MM.1S (cell line): ENCODE measurements around the gene KLHL24.

ENCODE experiments used
- DNase-seq: peaks from one replicate; pipeline ENCODE4 v3.0.0-alpha.2; 2015
- H2AFZ ChIP-seq: fragments of 300-600 bp; sonication (generic); 2 replicates; pipeline ENCODE4 v1.6.0; 2016; ENCODE audit warnings: antibody characterized with exemption, low read length
- H3F3A ChIP-seq: fragments of 300-600 bp; sonication (generic); 2 replicates; pipeline ENCODE4 v1.6.1; 2016; ENCODE audit warnings: mild to moderate bottlenecking, antibody characterized with exemption, low read length, moderate library complexity, mixed read lengths; ENCODE audit not compliant: insufficient read depth
- H3K27ac ChIP-seq: fragments of 300-600 bp; sonication (generic); 2 replicates; pipeline ENCODE4 v1.5.1; 2016; ENCODE audit warnings: mild to moderate bottlenecking, low read length
- H3K27me3 ChIP-seq: fragments of 300-600 bp; sonication (generic); replicated peaks from 2 replicates; pipeline ENCODE4 v1.6.0; 2016; ENCODE audit warnings: low read length; ENCODE audit not compliant: insufficient read depth
- H3K36me3 ChIP-seq: fragments of 300-600 bp; sonication (generic); replicated peaks from 2 replicates; pipeline ENCODE4 v1.6.1; 2016; ENCODE audit warnings: mild to moderate bottlenecking, low read length, mixed read lengths; ENCODE audit not compliant: insufficient read depth
- H3K4me1 ChIP-seq: fragments of 300-600 bp; sonication (generic); 2 replicates; pipeline ENCODE4 v1.6.1; 2016; ENCODE audit warnings: low read length, mixed read lengths
- H3K4me2 ChIP-seq: fragments of 300-600 bp; sonication (generic); 2 replicates; pipeline ENCODE4 v1.6.0; 2016; ENCODE audit warnings: low read depth, low read length
- H3K4me3 ChIP-seq: fragments of 300-600 bp; sonication (generic); 2 replicates; pipeline ENCODE4 v1.5.1; 2016; ENCODE audit warnings: low read length, mixed read lengths
- H3K79me2 ChIP-seq: fragments of 300-600 bp; sonication (generic); 2 replicates; pipeline ENCODE4 v1.6.1; 2016; ENCODE audit warnings: mixed run types, low read length, mixed read lengths
- H3K9ac ChIP-seq: fragments of 300-600 bp; sonication (generic); 2 replicates; pipeline ENCODE4 v1.6.1; 2016; ENCODE audit warnings: low read length, mixed read lengths
- H3K9me2 ChIP-seq: fragments of 300-600 bp; sonication (generic); replicated peaks from 2 replicates; pipeline ENCODE4 v1.6.1; 2016; ENCODE audit warnings: mild to moderate bottlenecking, low read length, mixed read lengths; ENCODE audit not compliant: insufficient read depth
- H3K9me3 ChIP-seq: fragments of 300-600 bp; sonication (generic); replicated peaks from 2 replicates; pipeline ENCODE4 v1.6.1; 2016; ENCODE audit warnings: mild to moderate bottlenecking, low read length, mixed read lengths; ENCODE audit not compliant: insufficient read depth
- H4K20me1 ChIP-seq: fragments of 300-600 bp; sonication (generic); 2 replicates; pipeline ENCODE4 v1.6.1; 2016; ENCODE audit warnings: mild to moderate bottlenecking, low read length, moderate library complexity, mixed read lengths; ENCODE audit not compliant: insufficient read depth
- EZH2 ChIP-seq: fragments of 300-600 bp; sonication (generic); optimal IDR thresholded peaks from 2 replicates; pipeline ENCODE3; 2017; ENCODE audit warnings: low read depth, mild to moderate bottlenecking, antibody characterized with exemption, low read length, mixed read lengths
- EZH2phosphoT487 ChIP-seq: fragments of 300-600 bp; sonication (generic); IDR thresholded peaks from 2 replicates; pipeline ENCODE4 v1.6.1; 2018; ENCODE audit warnings: antibody characterized with exemption, low read length
- TF ChIP-seq, protein P1 (sequence below): fragments of 300-600 bp; sonication (generic); IDR thresholded peaks from 2 replicates; pipeline ENCODE4 v1.5.1; 2016; ENCODE audit warnings: antibody characterized with exemption, low read length, mixed read lengths

Gene KLHL24

GRCh38 chr3:183654727-183655126 lies 19.3 kb downstream of the KLHL24 start:
- TF ChIP-seq EZH2 (no peak), EZH2phosphoT487 (no peak)
- TF ChIP-seq, protein P1, sequence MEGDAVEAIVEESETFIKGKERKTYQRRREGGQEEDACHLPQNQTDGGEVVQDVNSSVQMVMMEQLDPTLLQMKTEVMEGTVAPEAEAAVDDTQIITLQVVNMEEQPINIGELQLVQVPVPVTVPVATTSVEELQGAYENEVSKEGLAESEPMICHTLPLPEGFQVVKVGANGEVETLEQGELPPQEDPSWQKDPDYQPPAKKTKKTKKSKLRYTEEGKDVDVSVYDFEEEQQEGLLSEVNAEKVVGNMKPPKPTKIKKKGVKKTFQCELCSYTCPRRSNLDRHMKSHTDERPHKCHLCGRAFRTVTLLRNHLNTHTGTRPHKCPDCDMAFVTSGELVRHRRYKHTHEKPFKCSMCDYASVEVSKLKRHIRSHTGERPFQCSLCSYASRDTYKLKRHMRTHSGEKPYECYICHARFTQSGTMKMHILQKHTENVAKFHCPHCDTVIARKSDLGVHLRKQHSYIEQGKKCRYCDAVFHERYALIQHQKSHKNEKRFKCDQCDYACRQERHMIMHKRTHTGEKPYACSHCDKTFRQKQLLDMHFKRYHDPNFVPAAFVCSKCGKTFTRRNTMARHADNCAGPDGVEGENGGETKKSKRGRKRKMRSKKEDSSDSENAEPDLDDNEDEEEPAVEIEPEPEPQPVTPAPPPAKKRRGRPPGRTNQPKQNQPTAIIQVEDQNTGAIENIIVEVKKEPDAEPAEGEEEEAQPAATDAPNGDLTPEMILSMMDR, result no peak
- DNase-seq, result no peak
- Histone ChIP-seq H3K27me3 (no peaks in the 10 kb centered on the region), H3F3A (no peaks in the 10 kb centered on the region), H3K9me3 (no peaks in the 10 kb centered on the region), H3K4me2 (no peak overlapping the region), H4K20me1 (no peaks in the 10 kb centered on the region), H3K4me3 (no peak overlapping the region), H3K9ac (no peak overlapping the region), H3K27ac (no peak overlapping the region), H3K36me3 (no peaks in the 10 kb centered on the region), H3K79me2 (peaks cover 9% of the 10 kb centered on the region; the same call in 1 of the 2 replicates), H3K9me2 (no peaks in the 10 kb centered on the region), H3K4me1 (no peaks in the 10 kb centered on the region), H2AFZ (no peak overlapping the region)

- Histone ChIP-seq H3K4me2 (no peak overlapping the region), H3K9me3 (no peaks in the 10 kb centered on the region), H2AFZ (no peak overlapping the region), H3K9ac (no peak overlapping the region), H3F3A (no peaks in the 10 kb centered on the region), H4K20me1 (no peaks in the 10 kb centered on the region), H3K27ac (no peak overlapping the region), H3K79me2 (peaks cover 6% of the 10 kb centered on the region; the same call in 1 of the 2 replicates), H3K4me1 (no peaks in the 10 kb centered on the region), H3K27me3 (no peaks in the 10 kb centered on the region), H3K36me3 (no peaks in the 10 kb centered on the region), H3K9me2 (no peaks in the 10 kb centered on the region), H3K4me3 (no peak overlapping the region)
- DNase-seq, result no peak
- no peak for TF ChIP-seq EZH2phosphoT487
These were observed 26.7 kb downstream of the KLHL24 start for GRCh38 chr3:183662099-183662498.

DNA sequence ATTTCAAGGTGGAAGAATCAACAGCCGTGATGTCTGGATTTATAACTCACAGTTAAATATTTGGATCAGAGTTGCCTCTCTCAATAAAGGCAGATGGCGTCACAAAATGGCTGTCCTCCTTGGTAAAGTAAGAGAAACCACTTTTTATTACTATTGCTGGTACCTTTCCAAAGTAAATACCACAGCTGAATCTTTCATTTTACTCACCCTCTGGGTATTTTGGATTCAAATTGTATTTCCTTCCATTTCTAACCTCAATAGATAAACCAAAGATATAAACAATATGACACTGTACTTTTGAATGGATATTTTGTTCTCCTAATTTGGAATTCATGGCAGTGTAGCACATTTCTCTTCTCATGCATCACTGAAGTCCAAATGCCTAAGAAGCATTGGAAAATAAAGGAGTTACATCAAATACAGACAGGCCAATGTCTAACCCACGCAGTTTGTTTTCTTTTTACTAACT lies 29.5 kb downstream of the KLHL24 start:
- H3K27ac ChIP-seq, result no peak overlapping the region
- H3K79me2 ChIP-seq, result peaks cover 6% of the 10 kb centered on the region; the same call in 1 of the 2 replicates
- TF ChIP-seq, protein P1, result no peak
- TF ChIP-seq EZH2phosphoT487 (no peak), EZH2 (no peak)
- H3K9me3 ChIP-seq, result no peaks in the 10 kb centered on the region
- H3F3A ChIP-seq, result no peaks in the 10 kb centered on the region
- H3K4me3 ChIP-seq, result no peak overlapping the region
- no peaks in the 10 kb centered on the region for H4K20me1 ChIP-seq
- H3K9me2 ChIP-seq, result no peaks in the 10 kb centered on the region
- no peaks in the 10 kb centered on the region for H3K4me1 ChIP-seq
- no peak overlapping the region for H3K9ac ChIP-seq
- H3K27me3 ChIP-seq, result no peaks in the 10 kb centered on the region
- H2AFZ ChIP-seq, result no peak overlapping the region
- H3K4me2 ChIP-seq, result no peak overlapping the region
- no peaks in the 10 kb centered on the region for H3K36me3 ChIP-seq
- no peak for DNase-seq

- no peaks in the 10 kb centered on the region for H3F3A ChIP-seq
- H3K79me2 ChIP-seq, result no peaks in the 10 kb centered on the region
- no peak for TF ChIP-seq EZH2phosphoT487
- TF ChIP-seq, protein P1, result no peak
- no peak for TF ChIP-seq EZH2
- H3K4me2 ChIP-seq, result no peak overlapping the region
- no peak overlapping the region for H3K27ac ChIP-seq
- DNase-seq, result no peak
- H4K20me1 ChIP-seq, result no peaks in the 10 kb centered on the region
- H2AFZ ChIP-seq, result no peak overlapping the region
- H3K36me3 ChIP-seq, result no peaks in the 10 kb centered on the region
- H3K9ac ChIP-seq, result no peak overlapping the region
- no peaks in the 10 kb centered on the region for H3K9me3 ChIP-seq
- H3K4me1 ChIP-seq, result no peaks in the 10 kb centered on the region
- no peaks in the 10 kb centered on the region for H3K9me2 ChIP-seq
- no peak overlapping the region for H3K4me3 ChIP-seq
- no peaks in the 10 kb centered on the region for H3K27me3 ChIP-seq
These were observed 44.6 kb downstream of the KLHL24 start for GRCh38 chr3:183680061-183680460.
